MCF 10A (cell line): Measurements from ENCODE around the gene FREM1. TPM values are rescaled to one million over a fixed set of nuclear protein-coding genes. Genes with fewer than 3 reads are reported as not detected.

Source experiments
- BruUV-seq: library from RNA; stranded (reverse); fragments of 400-500 nt; replicated peaks from 2 replicates; lab custom pipeline; 2021; lab: Mats Ljungman, UMichigan
- CTCF ChIA-PET: fragments of 300-600 bp; sonication (Branson Sonifier 250); formaldehyde crosslinking; extraction: SDS; loops from one replicate; lab custom pipeline; 2021; ENCODE audit warnings: antibody characterized with exemption, inconsistent platforms; lab: Yijun Ruan, JAX
- POLR2A ChIA-PET: fragments of 300-600, 350-650 bp; sonication (Branson Sonifier 250); formaldehyde crosslinking; extraction: SDS; loops from one replicate; lab custom pipeline; 2020; ENCODE audit warnings: antibody characterized with exemption, inconsistent platforms; lab: Yijun Ruan, JAX
- DNase-seq: peaks from one replicate; pipeline ENCODE4 v3.0.0-alpha.2; 2018; ENCODE audit not compliant: unreplicated experiment
- H3K27ac Mint-ChIP-seq: one replicate; pipeline ENCODE4 v1.8.0; 2022; ENCODE audit warnings: mild to moderate bottlenecking, low read depth, mixed read lengths; ENCODE audit not compliant: unreplicated experiment
- H3K27me3 Mint-ChIP-seq: one replicate; pipeline ENCODE4 v1.8.0; 2022; ENCODE audit warnings: mixed read lengths; ENCODE audit not compliant: insufficient read depth, unreplicated experiment
- H3K36me3 Mint-ChIP-seq: one replicate; pipeline ENCODE4 v1.8.0; 2022; ENCODE audit warnings: mild to moderate bottlenecking, moderate library complexity, mixed read lengths; ENCODE audit not compliant: insufficient read depth, unreplicated experiment
- H3K4me1 Mint-ChIP-seq: one replicate; pipeline ENCODE4 v1.8.0; 2022; ENCODE audit warnings: mixed read lengths; ENCODE audit not compliant: insufficient read depth, unreplicated experiment
- H3K4me3 Mint-ChIP-seq: one replicate; pipeline ENCODE4 v1.8.0; 2022; ENCODE audit warnings: mild to moderate bottlenecking, moderate library complexity, mixed read lengths; ENCODE audit not compliant: unreplicated experiment
- H3K9me3 Mint-ChIP-seq: one replicate; pipeline ENCODE4 v1.8.0; 2022; ENCODE audit warnings: mixed read lengths; ENCODE audit not compliant: unreplicated experiment
- intact Hi-C: fragments of 100-400 bp; cut with micrococcal nuclease; formaldehyde crosslinking; loops from 2 replicates; pipeline ENCODE4 v1.14.1; 2022
- total RNA-seq: library from RNA; stranded (reverse); gene quantifications from 2 replicates; pipeline ENCODE4 v1.2.3, GENCODE V29; 2022
- TF ChIP-seq, protein P1 (sequence below): fragments of 200-600 bp; IDR thresholded peaks from one replicate; pipeline ENCODE4 v1.8.0; 2022; ENCODE audit warnings: antibody characterized with exemption, mild to moderate bottlenecking; ENCODE audit not compliant: unreplicated experiment

Gene FREM1
- total RNA-seq, 1 experiment from 2014 or later: not detected

DNA sequence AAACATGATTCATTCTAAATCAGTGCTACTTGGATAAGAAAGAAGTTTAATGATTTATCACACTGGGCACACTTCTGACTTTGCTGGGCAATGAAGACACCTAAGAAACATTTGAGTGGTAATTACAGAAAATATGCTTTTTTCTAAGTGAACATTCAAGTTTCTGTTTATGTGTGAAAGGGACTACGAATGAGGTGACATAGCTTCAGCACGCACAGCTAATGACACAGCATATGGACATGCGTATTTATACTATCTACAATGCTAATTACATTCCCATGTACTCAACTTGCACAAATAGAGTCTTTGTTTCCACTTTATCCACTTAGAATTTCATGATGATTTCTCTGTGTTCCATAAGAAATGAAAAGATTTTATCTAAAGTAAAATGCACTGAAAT lies 40.6 kb downstream of the FREM1 start:
- Mint-ChIP-seq H3K27me3 (peaks cover 44% of the 10 kb centered on the region), H3K36me3 (no peaks in the 10 kb centered on the region), H3K9me3 (no peaks in the 10 kb centered on the region), H3K4me3 (no peak overlapping the region), H3K4me1 (no peaks in the 10 kb centered on the region), H3K27ac (no peak overlapping the region)
- no peak for DNase-seq
- ChIA-PET POLR2A (no interaction called here), CTCF (no interaction called here)
- intact Hi-C loops: no loop called here
- no TSS peak for BruUV-seq
- TF ChIP-seq, protein P1, sequence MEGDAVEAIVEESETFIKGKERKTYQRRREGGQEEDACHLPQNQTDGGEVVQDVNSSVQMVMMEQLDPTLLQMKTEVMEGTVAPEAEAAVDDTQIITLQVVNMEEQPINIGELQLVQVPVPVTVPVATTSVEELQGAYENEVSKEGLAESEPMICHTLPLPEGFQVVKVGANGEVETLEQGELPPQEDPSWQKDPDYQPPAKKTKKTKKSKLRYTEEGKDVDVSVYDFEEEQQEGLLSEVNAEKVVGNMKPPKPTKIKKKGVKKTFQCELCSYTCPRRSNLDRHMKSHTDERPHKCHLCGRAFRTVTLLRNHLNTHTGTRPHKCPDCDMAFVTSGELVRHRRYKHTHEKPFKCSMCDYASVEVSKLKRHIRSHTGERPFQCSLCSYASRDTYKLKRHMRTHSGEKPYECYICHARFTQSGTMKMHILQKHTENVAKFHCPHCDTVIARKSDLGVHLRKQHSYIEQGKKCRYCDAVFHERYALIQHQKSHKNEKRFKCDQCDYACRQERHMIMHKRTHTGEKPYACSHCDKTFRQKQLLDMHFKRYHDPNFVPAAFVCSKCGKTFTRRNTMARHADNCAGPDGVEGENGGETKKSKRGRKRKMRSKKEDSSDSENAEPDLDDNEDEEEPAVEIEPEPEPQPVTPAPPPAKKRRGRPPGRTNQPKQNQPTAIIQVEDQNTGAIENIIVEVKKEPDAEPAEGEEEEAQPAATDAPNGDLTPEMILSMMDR: no peak

DNA sequence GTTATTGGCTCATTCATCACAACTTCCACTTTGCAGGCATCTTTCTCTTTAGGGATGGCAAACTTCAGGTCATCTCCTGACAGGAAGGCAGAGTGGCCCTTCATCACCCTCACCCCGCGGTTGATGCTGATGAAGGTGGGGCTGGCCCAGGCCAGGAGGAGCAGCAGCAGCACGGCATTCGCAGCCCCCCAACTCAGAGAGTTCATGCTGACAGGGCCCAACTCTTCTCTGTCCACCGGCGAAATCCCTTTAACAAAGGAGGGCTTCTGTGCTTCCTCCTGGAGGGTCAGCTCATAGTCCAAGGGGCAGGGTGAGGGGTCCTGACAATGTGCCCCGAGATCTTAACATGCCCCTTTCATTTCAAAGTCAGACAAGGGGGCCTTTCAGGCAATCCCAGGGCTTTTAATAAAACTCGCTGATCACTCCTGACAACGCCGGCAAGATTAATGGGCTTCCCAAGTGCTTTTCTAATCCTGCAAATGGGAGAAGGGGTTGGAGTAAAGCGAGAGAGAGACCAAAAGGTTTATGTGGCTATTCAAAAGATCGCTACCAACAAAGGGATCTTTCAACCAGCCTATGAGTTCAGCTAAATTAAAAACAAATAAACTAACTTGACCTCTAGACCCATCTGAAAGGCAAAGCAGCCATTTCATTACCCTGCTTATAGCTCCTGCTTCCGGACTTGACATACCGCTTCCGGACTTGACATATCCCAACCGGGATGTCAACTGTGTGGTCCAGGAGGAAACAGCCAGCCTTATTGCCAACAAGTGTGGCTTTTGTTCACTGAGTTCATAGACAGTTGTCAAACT lies 41.2 kb downstream of the FREM1 start:
- no peak overlapping the region for H3K4me3 Mint-ChIP-seq
- H3K4me1 Mint-ChIP-seq: no peaks in the 10 kb centered on the region
- H3K36me3 Mint-ChIP-seq: no peaks in the 10 kb centered on the region
- H3K27me3 Mint-ChIP-seq: peaks cover 44% of the 10 kb centered on the region
- CTCF ChIA-PET: interaction anchor here (1.0 kb wide), 1 partner anchor 99 kb away, joined by 3 read pairs; no protein-coding TSS in a partner anchor
- TF ChIP-seq, protein P1: no peak
- no TSS peak for BruUV-seq
- intact Hi-C loops: no loop called here
- no peak for DNase-seq
- POLR2A ChIA-PET: no interaction called here
- H3K27ac Mint-ChIP-seq: no peak overlapping the region
- H3K9me3 Mint-ChIP-seq: no peaks in the 10 kb centered on the region

DNA sequence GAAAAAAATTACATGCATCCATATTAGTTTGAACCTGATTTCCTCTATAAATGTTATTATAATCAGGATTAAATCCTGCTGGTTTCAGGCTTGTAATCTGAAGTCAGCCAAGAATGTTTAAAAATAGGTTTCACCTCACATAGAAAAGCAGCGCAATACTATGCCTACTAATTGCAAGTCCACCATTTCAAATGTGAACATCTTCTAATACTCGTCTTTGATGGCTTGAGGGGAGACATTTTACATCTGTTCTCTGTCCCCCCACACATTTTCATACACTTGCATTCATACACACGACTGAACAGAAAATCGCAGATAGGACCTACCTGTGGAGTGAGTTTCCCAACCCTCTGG lies 41.8 kb downstream of the FREM1 start:
- no peak for DNase-seq
- H3K27me3 Mint-ChIP-seq: peaks cover 42% of the 10 kb centered on the region
- POLR2A ChIA-PET: no interaction called here
- H3K9me3 Mint-ChIP-seq: no peaks in the 10 kb centered on the region
- H3K4me1 Mint-ChIP-seq: no peaks in the 10 kb centered on the region
- TF ChIP-seq, protein P1: no peak
- no peaks in the 10 kb centered on the region for H3K36me3 Mint-ChIP-seq
- intact Hi-C loops: no loop called here
- no TSS peak for BruUV-seq
- H3K4me3 Mint-ChIP-seq: no peak overlapping the region
- CTCF ChIA-PET: interaction anchor here (1.0 kb wide), 1 partner anchor 99 kb away, joined by 3 read pairs; no protein-coding TSS in a partner anchor
- no peak overlapping the region for H3K27ac Mint-ChIP-seq

DNA sequence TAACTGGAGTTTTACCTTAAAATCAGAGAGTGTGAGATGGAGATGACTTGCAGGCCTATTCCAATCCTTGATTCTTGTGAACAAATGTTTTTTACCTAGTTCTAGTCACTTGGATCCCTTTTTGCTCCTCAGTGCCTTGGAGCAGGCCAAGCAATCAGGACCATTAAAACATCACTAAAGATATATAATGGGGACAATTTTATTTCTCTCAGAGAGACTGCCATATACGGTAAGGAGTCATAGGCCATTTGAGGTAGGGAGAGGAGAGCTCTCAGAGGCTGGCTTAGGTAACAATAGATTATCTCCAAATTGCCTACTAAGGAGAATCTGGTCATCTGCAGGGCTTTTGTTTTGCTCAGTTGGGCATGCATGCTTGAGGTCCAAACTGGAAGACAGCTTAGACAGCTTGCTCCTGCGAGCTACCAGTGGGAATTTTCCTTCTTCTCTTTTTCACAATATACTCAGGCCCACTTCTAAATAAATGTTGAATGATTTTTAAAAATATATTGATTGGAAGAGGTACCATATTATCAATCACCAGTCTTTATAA lies 44.0 kb downstream of the FREM1 start:
- intact Hi-C loops: no loop called here
- no peak overlapping the region for H3K4me3 Mint-ChIP-seq
- no peak overlapping the region for H3K27ac Mint-ChIP-seq
- no peaks in the 10 kb centered on the region for H3K9me3 Mint-ChIP-seq
- no peaks in the 10 kb centered on the region for H3K4me1 Mint-ChIP-seq
- TF ChIP-seq, protein P1: no peak
- BruUV-seq: no TSS peak
- ChIA-PET CTCF (no interaction called here), POLR2A (no interaction called here)
- H3K36me3 Mint-ChIP-seq: no peaks in the 10 kb centered on the region
- DNase-seq: no peak
- H3K27me3 Mint-ChIP-seq: peaks cover 37% of the 10 kb centered on the region
